Activated T-cell treated with anti-CD3 and anti-CD28 coated beads for 1 hour (primary cell): ENCODE data around the gene ZNF138.
A peak's percentile ranks its signal among the peaks of the same experiment; 100 is the strongest.

Experiments
- DNase-seq: peaks from one replicate; pipeline ENCODE4 v3.0.0-alpha.2; 2020; ENCODE audit warnings: low read depth

ZNF138 gene

GRCh38 chr7:64875658-64876406 lies 81.6 kb downstream of the ZNF138 start:
- DNase-seq: no peak

- DNase-seq: peak; percentile 58
These were observed 82.8 kb downstream of the ZNF138 start for GRCh38 chr7:64876792-64877713.

- DNase-seq: no peak
These were observed 83.7 kb downstream of the ZNF138 start for GRCh38 chr7:64877714-64878610.

GRCh38 chr7:64878684-64879083 lies 84.5 kb downstream of the ZNF138 start:
- no peak for DNase-seq

GRCh38 chr7:64879086-64879730 lies 85.0 kb downstream of the ZNF138 start:
- DNase-seq: no peak

- DNase-seq: no peak
These were observed 85.6 kb downstream of the ZNF138 start for GRCh38 chr7:64879800-64880199.

GRCh38 chr7:64880322-64881297 lies 86.4 kb downstream of the ZNF138 start:
- DNase-seq: no peak

- no peak for DNase-seq
These were observed 87.4 kb downstream of the ZNF138 start for GRCh38 chr7:64881461-64882287.

GRCh38 chr7:64882341-64883112 lies 88.3 kb downstream of the ZNF138 start:
- no peak for DNase-seq
